Activated CD8-positive, alpha-beta T cell treated with anti-CD3 and anti-CD28 coated beads for 36 hours (primary cell): ENCODE results near the gene PDE1C. TPM values are rescaled to one million over a fixed set of nuclear protein-coding genes. Genes with fewer than 3 reads are reported as not detected.

ENCODE experiments used
- ATAC-seq: fragments of 200-7000 bp; cut with Tn5 transposase; one replicate; pipeline ENCODE4 v1.10.0; 2021; ENCODE audit warnings: mild to moderate bottlenecking, moderate library complexity
- CTCF ChIA-PET: fragments of 350-600 bp; sonication (Branson Sonifier 250); formaldehyde crosslinking; loops from one replicate; lab custom pipeline; 2021; ENCODE audit warnings: antibody characterized with exemption; lab: Charles Lee
- POLR2A ChIA-PET: fragments of 350-600 bp; sonication (Branson Sonifier 250); formaldehyde crosslinking; loops from one replicate; lab custom pipeline; 2021; ENCODE audit warnings: antibody characterized with exemption; lab: Charles Lee
- DNase-seq: peaks from one replicate; pipeline ENCODE4 v3.0.0-alpha.2; 2020
- H3K27ac Mint-ChIP-seq: one replicate; pipeline ENCODE4 v1.8.0; 2021; ENCODE audit warnings: mild to moderate bottlenecking, mixed read lengths
- H3K27me3 Mint-ChIP-seq: one replicate; pipeline ENCODE4 v1.8.0; 2021; ENCODE audit warnings: mixed read lengths
- H3K36me3 Mint-ChIP-seq: one replicate; pipeline ENCODE4 v1.8.0; 2021; ENCODE audit warnings: low read depth, mixed read lengths
- H3K4me1 Mint-ChIP-seq: one replicate; pipeline ENCODE4 v1.8.0; 2021; ENCODE audit warnings: low read depth, mixed read lengths
- H3K4me3 Mint-ChIP-seq: one replicate; pipeline ENCODE4 v1.8.0; 2021; ENCODE audit warnings: mild to moderate bottlenecking, moderate library complexity, mixed read lengths
- H3K9me3 Mint-ChIP-seq: one replicate; pipeline ENCODE4 v1.8.0; 2021; ENCODE audit warnings: mixed read lengths
- CTCF ChIP-seq: fragments of 200-600 bp; IDR thresholded peaks from one replicate; pipeline ENCODE4 v1.8.0; 2022; ENCODE audit warnings: antibody characterized with exemption, mild to moderate bottlenecking
- intact Hi-C: fragments of 100-400 bp; cut with micrococcal nuclease; formaldehyde crosslinking; loops from one replicate; pipeline ENCODE4 v1.10.0; 2022
- total RNA-seq, 2 experiments: library from RNA; stranded (reverse); gene quantifications; one replicate each; pipeline ENCODE4 v1.2.3, GENCODE V29; 2021

The PDE1C gene
- total RNA-seq, 2 experiments from 2014 or later = not detected

DNA sequence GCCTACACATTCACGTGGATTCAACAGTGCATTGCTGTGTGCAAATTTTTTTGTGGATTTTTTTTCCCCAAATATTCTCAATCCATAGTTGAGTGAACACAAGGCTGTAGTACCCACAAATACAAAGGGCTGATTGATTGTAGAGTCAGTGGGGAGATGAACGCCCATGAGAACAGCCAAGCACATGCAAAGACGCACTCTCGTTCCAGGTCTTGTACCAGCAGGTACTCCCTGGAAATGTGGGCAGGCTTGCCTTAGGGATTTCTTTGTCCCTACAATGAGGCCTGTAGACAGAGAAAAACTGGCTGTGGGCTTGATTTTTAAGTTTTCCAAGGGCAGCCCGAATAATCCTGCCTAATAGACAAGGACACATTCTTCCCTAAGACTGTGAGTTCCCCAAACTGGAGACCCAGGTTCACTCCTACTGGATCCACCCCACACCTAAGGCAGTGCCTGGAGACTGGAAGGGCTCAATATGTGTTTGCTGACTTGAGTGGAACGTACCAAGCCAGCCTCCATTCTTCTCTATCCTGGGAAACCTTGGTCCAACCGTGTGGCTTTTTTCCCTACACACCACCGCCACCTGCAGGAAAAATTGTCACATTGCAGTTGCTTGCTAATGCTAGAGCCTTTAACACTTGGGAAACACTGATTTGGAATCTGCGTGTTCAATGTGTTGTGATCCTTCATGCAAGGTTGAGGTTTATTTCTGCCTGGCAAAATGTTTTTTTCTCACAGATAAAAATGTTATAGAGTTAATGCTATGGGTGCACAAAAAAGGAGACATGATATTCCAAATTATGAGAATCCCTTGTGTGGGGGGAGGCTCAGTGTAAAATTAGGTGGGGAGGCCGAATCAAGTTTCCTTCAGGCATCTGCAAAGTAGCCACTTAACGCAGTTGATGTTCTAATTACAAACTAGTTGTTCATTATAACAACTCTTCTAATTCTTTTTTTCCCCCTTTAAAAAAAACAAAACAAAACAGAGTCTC lies 333.9 kb downstream of the PDE1C start:
- POLR2A ChIA-PET = interaction anchor here (0.7 kb wide), 1 partner anchor 286 kb away, joined by 3 read pairs; no protein-coding TSS in a partner anchor
- DNase-seq (peak; percentile 17), ATAC-seq (no peak)
- intact Hi-C loops = no loop called here
- Mint-ChIP-seq H3K36me3 (no peaks in the 10 kb centered on the region), H3K4me1 (no peaks in the 10 kb centered on the region), H3K9me3 (no peaks in the 10 kb centered on the region), H3K27ac (no peak overlapping the region), H3K27me3 (no peaks in the 10 kb centered on the region), H3K4me3 (no peak overlapping the region)
- peak; percentile 59 for TF ChIP-seq CTCF
- CTCF ChIA-PET = interaction anchor here (0.7 to 1.4 kb wide), 3 partner anchors 13 to 602 kb away, joined by 3 to 4 read pairs (median 3); no protein-coding TSS in a partner anchor

GRCh38 chr7:31734456-31734855 lies 335.8 kb downstream of the PDE1C start:
- ATAC-seq (no peak), DNase-seq (no peak)
- no peak overlapping the region for H3K27ac Mint-ChIP-seq
- TF ChIP-seq CTCF = no peak
- no peaks in the 10 kb centered on the region for H3K36me3 Mint-ChIP-seq
- POLR2A ChIA-PET = no interaction called here
- H3K4me1 Mint-ChIP-seq = no peaks in the 10 kb centered on the region
- CTCF ChIA-PET = interaction anchor here (1.8 kb wide), 1 partner anchor 600 kb away, joined by 7 read pairs; no protein-coding TSS in a partner anchor
- no peak overlapping the region for H3K4me3 Mint-ChIP-seq
- intact Hi-C loops = no loop called here
- H3K27me3 Mint-ChIP-seq = no peaks in the 10 kb centered on the region
- H3K9me3 Mint-ChIP-seq = no peaks in the 10 kb centered on the region

DNA sequence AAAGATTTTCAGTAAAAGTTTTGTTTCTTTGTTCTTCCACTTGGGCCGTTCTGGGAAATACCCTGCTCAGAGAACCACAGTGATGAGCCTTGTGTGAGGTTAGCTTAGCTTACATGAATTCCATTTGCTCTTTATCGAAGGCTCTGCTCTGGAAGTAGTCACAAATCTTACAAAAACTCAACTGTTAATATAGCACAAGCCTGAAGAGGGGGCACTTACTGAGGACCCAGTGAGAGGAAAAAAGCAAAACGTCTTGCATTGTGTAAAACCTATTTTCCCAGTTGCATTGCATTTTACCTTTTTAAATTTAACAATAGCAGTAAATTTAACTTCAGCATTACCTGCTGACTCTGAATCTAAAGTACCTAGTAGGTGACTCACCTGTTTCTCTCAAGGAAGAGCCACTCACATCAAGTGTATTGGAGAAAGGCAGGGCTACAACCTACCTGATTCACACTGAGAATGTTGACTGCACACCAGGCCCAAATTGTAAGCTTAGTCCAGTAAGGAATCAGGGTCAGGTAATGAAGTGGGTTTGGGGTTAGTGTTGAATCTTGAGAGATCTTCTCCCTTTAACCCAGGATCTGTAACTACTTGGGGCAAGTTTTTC lies 340.9 kb downstream of the PDE1C start:
- H3K27me3 Mint-ChIP-seq = no peaks in the 10 kb centered on the region
- no peak overlapping the region for H3K27ac Mint-ChIP-seq
- no peak for DNase-seq
- H3K4me3 Mint-ChIP-seq = no peak overlapping the region
- H3K36me3 Mint-ChIP-seq = no peaks in the 10 kb centered on the region
- no peak for ATAC-seq
- H3K9me3 Mint-ChIP-seq = no peaks in the 10 kb centered on the region
- CTCF ChIA-PET = no interaction called here
- POLR2A ChIA-PET = no interaction called here
- no peak for TF ChIP-seq CTCF
- H3K4me1 Mint-ChIP-seq = no peaks in the 10 kb centered on the region
- intact Hi-C loops = no loop called here

DNA sequence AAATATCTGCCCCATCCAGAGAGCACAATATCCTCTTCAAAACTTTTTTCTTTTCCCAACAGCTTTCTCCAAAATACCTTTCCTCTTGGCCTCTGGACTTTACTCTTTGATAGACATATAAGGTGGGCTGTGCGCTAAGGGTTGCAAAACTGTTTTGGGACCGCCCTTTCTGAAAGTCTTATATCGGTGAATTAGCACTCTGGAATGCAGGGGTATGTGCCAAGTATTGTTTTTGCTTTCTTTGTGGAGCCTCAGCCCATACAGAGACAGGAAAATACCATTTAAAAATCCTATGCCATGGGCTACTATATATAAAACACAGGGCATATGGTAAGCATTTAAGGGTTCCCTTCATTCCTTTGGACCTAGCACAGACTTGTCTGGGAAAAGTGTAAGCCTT lies 345.5 kb downstream of the PDE1C start:
- POLR2A ChIA-PET = no interaction called here
- intact Hi-C loops = no loop called here
- CTCF ChIA-PET = no interaction called here
- no peak for TF ChIP-seq CTCF
- H3K4me3 Mint-ChIP-seq = no peak overlapping the region
- DNase-seq = no peak
- no peak for ATAC-seq
- H3K36me3 Mint-ChIP-seq = no peaks in the 10 kb centered on the region
- H3K27ac Mint-ChIP-seq = no peak overlapping the region
- H3K27me3 Mint-ChIP-seq = no peaks in the 10 kb centered on the region
- no peaks in the 10 kb centered on the region for H3K9me3 Mint-ChIP-seq
- no peaks in the 10 kb centered on the region for H3K4me1 Mint-ChIP-seq

DNA sequence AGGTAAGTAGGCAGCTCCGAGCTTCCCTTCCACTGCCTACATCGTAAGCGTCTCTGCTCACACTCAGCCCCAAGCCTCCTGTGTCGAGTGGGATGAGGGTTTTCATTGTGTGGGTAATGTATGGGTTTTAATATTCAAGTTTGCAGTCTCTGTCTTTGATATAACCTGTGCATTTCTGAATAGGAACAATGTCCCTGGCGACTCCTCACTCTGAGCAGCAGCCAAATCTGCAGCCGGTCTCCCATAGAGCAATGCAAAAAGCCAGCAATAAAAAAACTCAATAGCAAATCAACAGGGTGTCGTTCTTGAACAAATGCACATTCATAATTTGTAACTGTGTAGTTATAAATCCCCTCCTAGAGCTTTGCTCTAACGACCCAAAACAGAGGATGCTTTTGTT lies 349.8 kb downstream of the PDE1C start:
- H3K27me3 Mint-ChIP-seq = no peaks in the 10 kb centered on the region
- intact Hi-C loops = no loop called here
- no peak for DNase-seq
- H3K36me3 Mint-ChIP-seq = no peaks in the 10 kb centered on the region
- no peak for ATAC-seq
- POLR2A ChIA-PET = no interaction called here
- no peak overlapping the region for H3K27ac Mint-ChIP-seq
- TF ChIP-seq CTCF = no peak
- no peaks in the 10 kb centered on the region for H3K4me1 Mint-ChIP-seq
- H3K4me3 Mint-ChIP-seq = no peak overlapping the region
- peaks cover 2% of the 10 kb centered on the region for H3K9me3 Mint-ChIP-seq
- CTCF ChIA-PET = no interaction called here
